OCI-LY1 (cell line): Measurements from ENCODE around the gene PTPN12.

ENCODE experiments used
- H2AFZ ChIP-seq: fragments of 200-600 bp; sonication (generic), shearing (Covaris generic); 2 replicates; pipeline ENCODE4 v1.6.0; 2014; ENCODE audit warnings: antibody characterized with exemption, mild to moderate bottlenecking, low read length
- H3F3A ChIP-seq: fragments of 200-600 bp; sonication (generic), shearing (Covaris generic); 2 replicates; pipeline ENCODE4 v1.6.0; 2014; ENCODE audit warnings: mild to moderate bottlenecking, antibody characterized with exemption, low read length, moderate library complexity; ENCODE audit not compliant: insufficient read depth
- H3K27ac ChIP-seq: fragments of 200-600 bp; sonication (generic); 2 replicates; pipeline ENCODE4 v1.5.1; 2014; ENCODE audit warnings: low read length, mixed run types, mild to moderate bottlenecking, low read depth; ENCODE audit not compliant: poor library complexity, severe bottlenecking
- H3K27me3 ChIP-seq: fragments of 200-600 bp; sonication (generic); 2 replicates; pipeline ENCODE4 v1.6.0; 2014; ENCODE audit warnings: antibody characterized with exemption, mild to moderate bottlenecking, low read length, moderate library complexity; ENCODE audit not compliant: insufficient read depth
- H3K36me3 ChIP-seq: fragments of 200-600 bp; sonication (generic); 2 replicates; pipeline ENCODE4 v1.6.1; 2014; ENCODE audit warnings: mild to moderate bottlenecking, antibody characterized with exemption, low read length, moderate library complexity, mixed read lengths; ENCODE audit not compliant: insufficient read depth
- H3K4me1 ChIP-seq: fragments of 200-600 bp; sonication (generic); 2 replicates; pipeline ENCODE4 v1.5.1; 2014; ENCODE audit warnings: mild to moderate bottlenecking, low read length, moderate library complexity; ENCODE audit not compliant: insufficient read depth, severe bottlenecking
- H3K4me2 ChIP-seq: fragments of 200-600 bp; sonication (generic), shearing (Covaris generic); 2 replicates; pipeline ENCODE4 v1.6.1; 2014; ENCODE audit warnings: low read length
- H3K4me3 ChIP-seq: fragments of 200-600 bp; sonication (generic); 2 replicates; pipeline ENCODE4 v1.5.1; 2014; ENCODE audit warnings: low read length, low read depth, mild to moderate bottlenecking, mixed read lengths; ENCODE audit not compliant: poor library complexity, severe bottlenecking
- H3K79me2 ChIP-seq: fragments of 200-600 bp; shearing (Covaris generic); 2 replicates; pipeline ENCODE4 v1.6.1; 2016; ENCODE audit warnings: mixed run types, low read length, mixed read lengths; ENCODE audit not compliant: insufficient read depth
- H3K9ac ChIP-seq: fragments of 200-600 bp; sonication (generic), shearing (Covaris generic); 2 replicates; pipeline ENCODE4 v1.6.1; 2014; ENCODE audit warnings: mild to moderate bottlenecking, low read length, mixed read lengths
- H3K9me2 ChIP-seq: fragments of 200-600 bp; sonication (generic), shearing (Covaris generic); 2 replicates; pipeline ENCODE4 v1.6.1; 2014; ENCODE audit warnings: low read depth, mild to moderate bottlenecking, low read length, mixed read lengths
- H3K9me3 ChIP-seq: fragments of 200-600 bp; shearing (Covaris generic); 2 replicates; pipeline ENCODE4 v1.6.1; 2014; ENCODE audit warnings: low read length, mixed read lengths
- H4K20me1 ChIP-seq: fragments of 200-600 bp; sonication (generic), shearing (Covaris generic); 2 replicates; pipeline ENCODE4 v1.6.0; 2016; ENCODE audit warnings: mild to moderate bottlenecking, low read length; ENCODE audit not compliant: insufficient read depth
- CTCF ChIP-seq: fragments of 200-600 bp; sonication (generic), shearing (Covaris generic); IDR thresholded peaks from 2 replicates; pipeline ENCODE4 v1.5.1; 2017; ENCODE audit warnings: mild to moderate bottlenecking, antibody characterized with exemption, low read length, moderate library complexity, mixed read lengths
- EZH2 ChIP-seq: fragments of 200-600 bp; sonication (generic), shearing (Covaris generic); IDR thresholded peaks from 2 replicates; pipeline ENCODE4 v1.8.0; 2017; ENCODE audit warnings: borderline replicate concordance, mixed run types, mild to moderate bottlenecking, antibody characterized with exemption, low read length, moderate library complexity, mixed read lengths

The PTPN12 gene

GRCh38 chr7:77536017-77536412 is 1.1 kb upstream of the PTPN12 start:
- Histone ChIP-seq H3K9ac (peak overlapping the region; percentile 73), H3K9me2 (no peaks in the 10 kb centered on the region), H3K27ac (no peak overlapping the region), H3K4me3 (peak overlapping the region; percentile 75), H3K79me2 (no peaks in the 10 kb centered on the region), H4K20me1 (no peaks in the 10 kb centered on the region), H3K4me1 (peaks cover 24% of the 10 kb centered on the region), H3K9me3 (no peaks in the 10 kb centered on the region), H2AFZ (peak overlapping the region; percentile 8; the same call in 1 of the 2 replicates), H3K36me3 (no peaks in the 10 kb centered on the region), H3K4me2 (peak overlapping the region; percentile 79), H3K27me3 (no peaks in the 10 kb centered on the region), H3F3A (peaks cover 6% of the 10 kb centered on the region; the same call in 1 of the 2 replicates)
- TF ChIP-seq EZH2 (no peak), CTCF (no peak)

- Histone ChIP-seq H3K79me2 (no peaks in the 10 kb centered on the region), H3K27me3 (no peaks in the 10 kb centered on the region)
Observed at GRCh38 chr7:77536413-77537135, 521 bp upstream of the PTPN12 start.

GRCh38 chr7:77537778-77538280 is 734 bp downstream of the PTPN12 start:
- Histone ChIP-seq H3K9me2 (no peaks in the 10 kb centered on the region), H2AFZ (no peak overlapping the region), H3K36me3 (no peaks in the 10 kb centered on the region), H3K4me2 (peak overlapping the region; percentile 98), H3K27me3 (no peaks in the 10 kb centered on the region), H3K9ac (peak overlapping the region; percentile 70), H3K4me3 (peak overlapping the region; percentile 75), H3K27ac (no peak overlapping the region), H3F3A (no peaks in the 10 kb centered on the region), H4K20me1 (no peaks in the 10 kb centered on the region), H3K4me1 (peaks cover 18% of the 10 kb centered on the region), H3K9me3 (no peaks in the 10 kb centered on the region), H3K79me2 (no peaks in the 10 kb centered on the region)
- TF ChIP-seq EZH2 = no peak
- no peak for TF ChIP-seq CTCF

More at GRCh38 chr7:77536413-77537135, 521 bp upstream of the PTPN12 start:
- Histone ChIP-seq H3K4me2 (peak overlapping the region; percentile 79), H3K9me2 (no peaks in the 10 kb centered on the region), H3K9me3 (no peaks in the 10 kb centered on the region), H4K20me1 (no peaks in the 10 kb centered on the region), H3K9ac (peak overlapping the region; percentile 73), H3F3A (peaks cover 6% of the 10 kb centered on the region; the same call in 1 of the 2 replicates), H3K4me1 (peaks cover 18% of the 10 kb centered on the region), H3K4me3 (peak overlapping the region; percentile 75), H3K36me3 (no peaks in the 10 kb centered on the region), H2AFZ (peak overlapping the region; percentile 8), H3K27ac (peak overlapping the region; percentile 20)
- no peak for TF ChIP-seq CTCF
- no peak for TF ChIP-seq EZH2
